ENCODE data around the gene SPPL2C.

- no peak for TF ChIP-seq CTCF (IDR thresholded peaks at IDR 0.05)
- TF ChIP-seq POLR2A (IDR thresholded peaks at IDR 0.05): no peak
- no peak for TF ChIP-seq EP300 (IDR thresholded peaks at IDR 0.05)
Measured at GRCh38 chr17:45861165-45861564, 16.5 kb downstream of the SPPL2C start.
